ENCODE measurements around the gene ARID4B. TPM values are rescaled to one million over a fixed set of nuclear protein-coding genes. Genes with fewer than 3 reads are reported as not detected.
"Not testable (repeated sequence)": the region's sequence is repeated elsewhere in the genome, so short reads cannot be mapped to it uniquely, and the experiment has no call there.

ARID4B gene
- total RNA-seq, 4 donors from 2014 or later = 15.2 to 99.7 (median 30.8) TPM

- H3K27me3 ChIP-seq = no peaks in the 10 kb centered on the region
- H3K27ac ChIP-seq = no peak overlapping the region
- DNase-seq = no peak
- H3K4me1 ChIP-seq = no peaks in the 10 kb centered on the region
- H3K9me3 ChIP-seq = no peaks in the 10 kb centered on the region
- no peak overlapping the region for H3K4me3 ChIP-seq
- peaks cover 4 to 93% (median 18%) of the 10 kb centered on the region in 3 donors for H3K36me3 ChIP-seq
- intact Hi-C loops (cut with DNase I) = no loop called here
- TF ChIP-seq CTCF (IDR thresholded peaks at IDR 0.05) = no peak
- no peak for TF ChIP-seq POLR2A (IDR thresholded peaks at IDR 0.05)
These were observed 102.7 kb downstream of the ARID4B start for GRCh38 chr1:235225299-235225698.

GRCh38 chr1:235221653-235222375 lies 106.2 kb downstream of the ARID4B start:
- H3K4me1 ChIP-seq = no peaks in the 10 kb centered on the region
- DNase-seq = no peak
- no peak overlapping the region for H3K4me3 ChIP-seq
- H3K27ac ChIP-seq = no peak overlapping the region
- H3K9me3 ChIP-seq = no peaks in the 10 kb centered on the region
- intact Hi-C loops (cut with DNase I) = no loop called here
- TF ChIP-seq POLR2A (IDR thresholded peaks at IDR 0.05) = no peak
- TF ChIP-seq CTCF (IDR thresholded peaks at IDR 0.05) = no peak
- 93% methylated on average over 3 of the region's 3 CpGs for WGBS, 2 donors
- no peaks in the 10 kb centered on the region for H3K27me3 ChIP-seq
- H3K36me3 ChIP-seq = peaks cover under 1 to 85% (median 16%) of the 10 kb centered on the region in 3 donors

- TF ChIP-seq CTCF (IDR thresholded peaks at IDR 0.05) (no peak), POLR2A (IDR thresholded peaks at IDR 0.05) (no peak)
- Histone ChIP-seq H3K27ac (no peak overlapping the region), H3K4me1 (no peaks in the 10 kb centered on the region), H3K36me3 (peaks cover 0 to 86% (median 4%) of the 10 kb centered on the region in 3 donors), H3K9me3 (no peaks in the 10 kb centered on the region), H3K27me3 (no peaks in the 10 kb centered on the region), H3K4me3 (no peak overlapping the region)
- 100% methylated on average over 1 of the region's 1 CpG for WGBS, 2 donors
- no peak for DNase-seq
- intact Hi-C loops (cut with DNase I) = no loop called here
These were observed 112.5 kb downstream of the ARID4B start for GRCh38 chr1:235215453-235215852.

GRCh38 chr1:235214962-235215361 lies 113.0 kb downstream of the ARID4B start:
- H3K36me3 ChIP-seq = peaks cover 0 to 86% (median 2%) of the 10 kb centered on the region in 3 donors
- DNase-seq; H3K27me3 ChIP-seq; H3K4me1 ChIP-seq; H3K27ac ChIP-seq; intact Hi-C loops (cut with DNase I); H3K4me3 ChIP-seq; H3K9me3 ChIP-seq: not testable (repeated sequence)
- 98 to 100% methylated on average over 2 of the region's 2 CpGs for WGBS, 2 donors

GRCh38 chr1:235213752-235214151 lies 114.2 kb downstream of the ARID4B start:
- DNase-seq = no peak
- H3K36me3 ChIP-seq = peaks cover 0 to 86% (median 2%) of the 10 kb centered on the region in 3 donors
- H3K4me1 ChIP-seq = no peaks in the 10 kb centered on the region
- no peak overlapping the region for H3K4me3 ChIP-seq
- H3K9me3 ChIP-seq = no peaks in the 10 kb centered on the region
- no peak overlapping the region for H3K27ac ChIP-seq
- intact Hi-C loops (cut with DNase I) = no loop called here
- H3K27me3 ChIP-seq = no peaks in the 10 kb centered on the region
- TF ChIP-seq CTCF (IDR thresholded peaks at IDR 0.05) (no peak), POLR2A (IDR thresholded peaks at IDR 0.05) (no peak)
- 83 to 93% methylated on average over 6 of the region's 6 CpGs for WGBS, 2 donors
